Fibroblast of pulmonary artery (primary cell): ENCODE results near the gene TIMP3.

ENCODE experiments used
- DNase-seq: peaks from one replicate; pipeline ENCODE4 v3.0.0-alpha.2; 2010; ENCODE audit warnings: low read depth
- H3K4me3 ChIP-seq: replicated peaks from 2 replicates; pipeline ENCODE4 v1.5.1; 2011; ENCODE audit warnings: low read depth, mild to moderate bottlenecking, control low read depth, low read length, moderate library complexity
- CTCF ChIP-seq: IDR thresholded peaks from 2 replicates; pipeline ENCODE4 v1.5.1; 2011; ENCODE audit warnings: mild to moderate bottlenecking, control low read depth, low read length, inconsistent platforms; ENCODE audit errors: missing control alignments

The TIMP3 gene

GRCh38 chr22:32897400-32897799 lies 95.9 kb downstream of the TIMP3 start:
- DNase-seq: peak; percentile 37
- no peak for TF ChIP-seq CTCF

GRCh38 chr22:32900886-32901635 lies 99.6 kb downstream of the TIMP3 start:
- no peak for TF ChIP-seq CTCF
- H3K4me3 ChIP-seq: no peak overlapping the region
- DNase-seq: no peak

More at GRCh38 chr22:32897400-32897799, 95.9 kb downstream of the TIMP3 start:
- H3K4me3 ChIP-seq: no peak overlapping the region

- no peak for TF ChIP-seq CTCF
- no peak overlapping the region for H3K4me3 ChIP-seq
- no peak for DNase-seq
These were observed 100.4 kb downstream of the TIMP3 start for GRCh38 chr22:32901925-32902324.

GRCh38 chr22:32903507-32903906 lies 102.0 kb downstream of the TIMP3 start:
- H3K4me3 ChIP-seq: no peak overlapping the region
- no peak for TF ChIP-seq CTCF
- no peak for DNase-seq

GRCh38 chr22:32904044-32904443 lies 102.5 kb downstream of the TIMP3 start:
- no peak overlapping the region for H3K4me3 ChIP-seq
- TF ChIP-seq CTCF: no peak
- peak; percentile 59 for DNase-seq

- TF ChIP-seq CTCF: no peak
- no peak overlapping the region for H3K4me3 ChIP-seq
- no peak for DNase-seq
These were observed 103.9 kb downstream of the TIMP3 start for GRCh38 chr22:32905400-32905799.
